HCT116 (cell line): ENCODE measurements around the gene SUOX. TPM values are rescaled to one million over a fixed set of nuclear protein-coding genes. Genes with fewer than 3 reads are reported as not detected.

Experiments
- ATAC-seq: fragments of 200-7000 bp; cut with Tn5 transposase; 2 replicates; pipeline ENCODE4 v1.9.1; 2020; ENCODE audit warnings: mild to moderate bottlenecking, moderate library complexity
- BruUV-seq: library from RNA; stranded (reverse); fragments of 400-500 nt; replicated peaks from 2 replicates; lab custom pipeline; 2021; lab: Mats Ljungman, UMichigan
- CTCF ChIA-PET: fragments of 300-600 bp; sonication (Branson Sonifier 250); formaldehyde crosslinking; loops from one replicate; lab custom pipeline; 2021; ENCODE audit warnings: antibody characterized with exemption; lab: Charles Lee
- POLR2A ChIA-PET: fragments of 300-600, 350-600 bp; sonication (Branson Sonifier 250); formaldehyde crosslinking; loops from one replicate; lab custom pipeline; 2021; ENCODE audit warnings: antibody characterized with exemption; lab: Charles Lee
- RAD21 ChIA-PET, 2 experiments: fragments of 300-600 bp; sonication (Branson Sonifier 250); formaldehyde crosslinking; loops; one replicate each; lab custom pipeline; 2023; ENCODE audit warnings: low total read pairs in 2 of 2; ENCODE audit not compliant: uncharacterized antibody in 2 of 2, unreplicated experiment in 2 of 2, low non-redundant PET in 1 of 2; lab: Charles Lee
- DNase-seq: peaks from one replicate; pipeline ENCODE4 v3.0.0-alpha.2; 2010; ENCODE audit warnings: low read depth, low spot score
- H2AFZ ChIP-seq: fragments of 200-600 bp; shearing (Covaris generic), sonication (generic); 2 replicates; pipeline ENCODE4 v1.6.1; 2017; ENCODE audit warnings: low read depth, mixed run types, mixed read lengths, antibody characterized with exemption, low read length; ENCODE audit not compliant: poor library complexity, severe bottlenecking
- H3K27ac ChIP-seq: 2 replicates; pipeline ENCODE4 v1.5.1; 2012; ENCODE audit warnings: low read depth, low read length
- H3K27me3 ChIP-seq: fragments of 200-600 bp; sonication (generic); 2 replicates; pipeline ENCODE4 v1.6.1; 2016; ENCODE audit warnings: mixed run types, low read length, mixed read lengths; ENCODE audit not compliant: insufficient read depth
- H3K36me3 ChIP-seq, 2 experiments: fragments of 200-500 bp in 1 of 2; fragments of 200-600 bp in 1 of 2; sonication (Bioruptor generic) in 1 of 2; sonication (generic) in 1 of 2; 2 replicates each; pipeline versions ENCODE4 v1.5.1 to v1.6.1; 2014 to 2016; ENCODE audit warnings: low read length in 2 of 2, inconsistent platforms in 1 of 2, mixed read lengths in 1 of 2, mixed run types in 1 of 2; ENCODE audit not compliant: insufficient read depth in 2 of 2, control insufficient read depth in 1 of 2
- H3K4me1 ChIP-seq, 2 experiments: fragments of 200-600 bp in 1 of 2; sonication (generic) in 1 of 2; 2 replicates each; pipeline versions ENCODE4 v1.5.1 to v1.6.1; 2012 to 2017; ENCODE audit warnings: low read length in 2 of 2, inconsistent platforms in 1 of 2, mild to moderate bottlenecking in 1 of 2, mixed read lengths in 1 of 2, mixed run types in 1 of 2, moderate library complexity in 1 of 2; ENCODE audit not compliant: insufficient read depth in 2 of 2, control insufficient read depth in 1 of 2
- H3K4me2 ChIP-seq: fragments of 200-600 bp; sonication (generic); 2 replicates; pipeline ENCODE4 v1.6.1; 2017; ENCODE audit warnings: mixed run types, low read length, mixed read lengths
- H3K4me3 ChIP-seq, 2 experiments: fragments of 200-600 bp in 1 of 2; sonication (generic) in 1 of 2; replicated peaks in 1 of 2; 2 replicates each; pipeline ENCODE4 v1.5.1; 2011 to 2016; ENCODE audit warnings: low read length in 2 of 2, control low read depth in 1 of 2, low read depth in 1 of 2, mild to moderate bottlenecking in 1 of 2, mixed read lengths in 1 of 2, mixed run types in 1 of 2
- H3K79me2 ChIP-seq: fragments of 200-600 bp; sonication (generic); 2 replicates; pipeline ENCODE4 v1.6.1; 2017; ENCODE audit warnings: mild to moderate bottlenecking, mixed run types, low read length, moderate library complexity, mixed read lengths; ENCODE audit not compliant: insufficient read depth
- H3K9ac ChIP-seq: fragments of 200-600 bp; sonication (generic); 2 replicates; pipeline ENCODE4 v1.6.1; 2016; ENCODE audit warnings: low read length, mixed read lengths
- H3K9me2 ChIP-seq: fragments of 200-600 bp; sonication (generic), shearing (Covaris generic); 2 replicates; pipeline ENCODE4 v1.6.1; 2017; ENCODE audit warnings: mixed run types, mild to moderate bottlenecking, moderate library complexity; ENCODE audit not compliant: insufficient read depth
- H3K9me3 ChIP-seq, 2 experiments: fragments of 200-500 bp in 1 of 2; fragments of 200-600 bp in 1 of 2; sonication (Bioruptor generic) in 1 of 2; sonication (generic) in 1 of 2; 2 replicates each; pipeline ENCODE4 v1.6.1; 2014 to 2017; ENCODE audit warnings: low read length in 2 of 2, mixed read lengths in 2 of 2, inconsistent platforms in 1 of 2, low read depth in 1 of 2, mild to moderate bottlenecking in 1 of 2, mixed run types in 1 of 2, moderate library complexity in 1 of 2; ENCODE audit not compliant: control insufficient read depth in 1 of 2, insufficient read depth in 1 of 2
- H4K20me1 ChIP-seq: fragments of 200-600 bp; sonication (generic), shearing (Covaris generic); 2 replicates; pipeline ENCODE4 v1.6.1; 2017; ENCODE audit warnings: mixed run types, mild to moderate bottlenecking, moderate library complexity; ENCODE audit not compliant: insufficient read depth
- ATF3 ChIP-seq: IDR thresholded peaks from 2 replicates; pipeline ENCODE4 v1.6.1; 2012
- CBX3 ChIP-seq: IDR thresholded peaks from 2 replicates; pipeline ENCODE4 v1.6.1; 2012; ENCODE audit warnings: low read depth
- CTCF ChIP-seq, 3 experiments: fragments of 200-600 bp in 1 of 3; sonication (generic) in 1 of 3; IDR thresholded peaks in 2 of 3; conservative IDR thresholded peaks in 1 of 3; 2 replicates each; pipeline ENCODE4 v1.5.1; 2012 to 2017; ENCODE audit warnings: low read depth in 2 of 3, low read length in 2 of 3, antibody characterized with exemption in 1 of 3, borderline replicate concordance in 1 of 3, control low read depth in 1 of 3, mild to moderate bottlenecking in 1 of 3, mixed read lengths in 1 of 3, mixed run types in 1 of 3, moderate library complexity in 1 of 3; ENCODE audit not compliant: insufficient read depth in 1 of 3
- EGR1 ChIP-seq: IDR thresholded peaks from 2 replicates; pipeline ENCODE4 v1.6.1; 2012; ENCODE audit warnings: low read depth
- ELF1 ChIP-seq: IDR thresholded peaks from 2 replicates; pipeline ENCODE4 v1.6.1; 2012; ENCODE audit warnings: low read depth, borderline replicate concordance
- JUND ChIP-seq: IDR thresholded peaks from 2 replicates; pipeline ENCODE4 v1.6.1; 2012
- MAX ChIP-seq: IDR thresholded peaks from 2 replicates; pipeline ENCODE4 v1.6.1; 2012
- POLR2AphosphoS5 ChIP-seq: IDR thresholded peaks from 2 replicates; pipeline ENCODE4 v1.6.1; 2011; ENCODE audit warnings: mild to moderate bottlenecking, low read depth, low read length, moderate library complexity
- TCF7L2 ChIP-seq: IDR thresholded peaks from 2 replicates; pipeline ENCODE4 v1.7.0; 2011; ENCODE audit warnings: borderline replicate concordance, inconsistent platforms; ENCODE audit not compliant: insufficient read depth, insufficient read length; ENCODE audit errors: extremely low read depth
- YY1 ChIP-seq: IDR thresholded peaks from 2 replicates; pipeline ENCODE4 v1.6.1; 2011; ENCODE audit warnings: low read length, low read depth, moderate library complexity, mild to moderate bottlenecking; ENCODE audit not compliant: insufficient replicate concordance; ENCODE audit errors: extremely low read depth
- ZBTB33 ChIP-seq: IDR thresholded peaks from 2 replicates; pipeline ENCODE4 v1.6.1; 2011; ENCODE audit warnings: mild to moderate bottlenecking, low read length, moderate library complexity; ENCODE audit not compliant: insufficient replicate concordance; ENCODE audit errors: extremely low read depth
- ZFX ChIP-seq: fragments of 450-650 bp; IDR thresholded peaks from 2 replicates; pipeline ENCODE4 v1.6.1; 2017
- intact Hi-C: fragments of 100-400 bp; cut with micrococcal nuclease; formaldehyde crosslinking; loops from 2 replicates; pipeline ENCODE4 v1.10.0; 2022
- total RNA-seq: library from RNA; stranded (reverse); gene quantifications from one replicate; pipeline ENCODE4 v1.2.1, GENCODE V29; 2021; ENCODE audit not compliant: unreplicated experiment

Gene SUOX
- total RNA-seq, 1 experiment from 2014 or later = 18.0 TPM

- TF ChIP-seq ZBTB33 (no peak), POLR2AphosphoS5 (peak; percentile 71)
Observed at GRCh38 chr12:55966408-55967281, 30.4 kb upstream of the SUOX start, which contains the start of gene CDK2 (continued).

DNA sequence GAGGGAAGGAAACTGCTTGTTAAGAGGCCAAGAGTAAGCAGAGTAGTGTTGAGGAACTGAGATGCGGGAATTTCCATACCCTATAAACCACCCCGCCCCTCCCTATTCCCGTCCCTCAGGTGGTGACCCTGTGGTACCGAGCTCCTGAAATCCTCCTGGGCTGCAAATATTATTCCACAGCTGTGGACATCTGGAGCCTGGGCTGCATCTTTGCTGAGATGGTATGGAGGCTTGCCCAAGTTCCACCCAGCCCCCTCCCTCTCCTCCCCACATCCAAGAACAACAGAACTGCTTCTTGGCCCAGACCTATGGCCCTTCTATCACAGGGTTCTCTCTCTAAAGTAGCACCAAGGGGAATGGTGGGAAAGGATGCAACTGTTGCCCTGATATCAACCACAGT is 27.7 kb upstream of the SUOX start:
- Histone ChIP-seq H2AFZ (no peak overlapping the region), H3K36me3 (peaks cover 18 to 33% of the 10 kb centered on the region in 2 experiments; a peak in 3 of 4 replicates), H3K4me2 (no peak overlapping the region), H3K79me2 (peaks cover 29% of the 10 kb centered on the region), H3K27ac (no peak overlapping the region), H3K9me3 (no peaks in the 10 kb centered on the region), H3K9me2 (no peaks in the 10 kb centered on the region), H3K4me3 (no peak overlapping the region), H3K4me1 (peaks cover 25 to 40% of the 10 kb centered on the region in 2 experiments)
- CTCF ChIA-PET = no interaction called here
- DNase-seq = no peak
- intact Hi-C loops = no loop called here
- POLR2A ChIA-PET = no interaction called here
- BruUV-seq = no TSS peak
- TF ChIP-seq EGR1 (no peak), TCF7L2 (no peak), ELF1 (no peak), CBX3 (no peak), JUND (no peak), CTCF (IDR thresholded peaks at IDR 0.05 in 2 of 3, conservative IDR thresholded peaks at IDR 0.05 in 1 of 3; ENCODE audit: borderline replicate concordance in 1 of 3, insufficient read depth in 1 of 3, low read depth in 2 of 3, low read length in 2 of 3) (no peak), MAX (no peak), ZFX (no peak), ATF3 (no peak), YY1 (no peak)
- TF ChIP-seq, all 23 proteins: peak for 0
- Histone ChIP-seq H3K27me3 (no peaks in the 10 kb centered on the region), H3K9ac (no peak overlapping the region), H4K20me1 (no peaks in the 10 kb centered on the region)
- RAD21 ChIA-PET = no interaction called here
- no peak for ATAC-seq
